ENCODE results near the gene RPL27A.
A peak's percentile ranks its signal among the peaks of the same experiment; 100 is the strongest.
"Not testable (repeated sequence)": the region's sequence is repeated elsewhere in the genome, so short reads cannot be mapped to it uniquely, and the experiment has no call there.

RPL27A gene

GRCh38 chr11:8682303-8683114 lies at the start of gene RPL27A, which contains the start of gene TRIM66:
Gene RPL27A (plus strand): TSS chr11:8682792. CDS start chr11:8682814, 22 bp downstream.
Gene TRIM66 (minus strand): TSS chr11:8682665. CDS start chr11:8672274, 10,391 bp downstream.
- peak; percentile 94 for FAIRE-seq
- DNase-seq (ENCODE audit: extremely low spot score, insufficient read length, low read depth) = peak; percentile 76

GRCh38 chr11:8634498-8634897 lies 48.1 kb upstream of the RPL27A start:
- DNase-seq (ENCODE audit: extremely low spot score, insufficient read length, low read depth) (no peak), FAIRE-seq (no peak)

- DNase-seq (ENCODE audit: extremely low spot score, insufficient read length, low read depth) (no peak), FAIRE-seq (no peak)
These were observed 46.5 kb upstream of the RPL27A start for GRCh38 chr11:8636127-8636526.

- DNase-seq (ENCODE audit: extremely low spot score, insufficient read length, low read depth) (no peak), FAIRE-seq (no peak)
These were observed 44.3 kb upstream of the RPL27A start for GRCh38 chr11:8638300-8638699.

GRCh38 chr11:8639655-8640054 lies 42.9 kb upstream of the RPL27A start:
- DNase-seq (ENCODE audit: extremely low spot score, insufficient read length, low read depth) = no peak
- FAIRE-seq = no peak

- DNase-seq (ENCODE audit: extremely low spot score, insufficient read length, low read depth) (no peak), FAIRE-seq (no peak)
These were observed 42.2 kb upstream of the RPL27A start for GRCh38 chr11:8640267-8640906.

- FAIRE-seq = no peak
- DNase-seq (ENCODE audit: extremely low spot score, insufficient read length, low read depth) = no peak
These were observed 41.3 kb upstream of the RPL27A start for GRCh38 chr11:8641332-8641731.

- FAIRE-seq (no peak), DNase-seq (ENCODE audit: extremely low spot score, insufficient read length, low read depth) (no peak)
These were observed 40.3 kb upstream of the RPL27A start for GRCh38 chr11:8642196-8642841.

- FAIRE-seq = no peak
- DNase-seq (ENCODE audit: extremely low spot score, insufficient read length, low read depth) = no peak
These were observed 35.7 kb upstream of the RPL27A start for GRCh38 chr11:8646873-8647272.

GRCh38 chr11:8649361-8649760 lies 33.2 kb upstream of the RPL27A start:
- FAIRE-seq (no peak), DNase-seq (ENCODE audit: extremely low spot score, insufficient read length, low read depth) (no peak)

- DNase-seq (ENCODE audit: extremely low spot score, insufficient read length, low read depth) = no peak
- no peak for FAIRE-seq
These were observed 32.1 kb upstream of the RPL27A start for GRCh38 chr11:8650401-8650990.

- FAIRE-seq = no peak
- no peak for DNase-seq (ENCODE audit: extremely low spot score, insufficient read length, low read depth)
These were observed 30.5 kb upstream of the RPL27A start for GRCh38 chr11:8652140-8652539.

- no peak for FAIRE-seq
- no peak for DNase-seq (ENCODE audit: extremely low spot score, insufficient read length, low read depth)
These were observed 28.1 kb upstream of the RPL27A start for GRCh38 chr11:8654503-8654902.

- DNase-seq (ENCODE audit: extremely low spot score, insufficient read length, low read depth) (no peak), FAIRE-seq (no peak)
These were observed 26.3 kb upstream of the RPL27A start for GRCh38 chr11:8656291-8656690.

GRCh38 chr11:8658321-8659057 lies 24.1 kb upstream of the RPL27A start:
- DNase-seq (ENCODE audit: extremely low spot score, insufficient read length, low read depth) (no peak), FAIRE-seq (no peak)

- FAIRE-seq = no peak
These were observed 21.4 kb upstream of the RPL27A start for GRCh38 chr11:8661001-8661795.

GRCh38 chr11:8665222-8665621 lies 17.4 kb upstream of the RPL27A start:
- FAIRE-seq (no peak), DNase-seq (ENCODE audit: extremely low spot score, insufficient read length, low read depth) (no peak)

More at GRCh38 chr11:8661001-8661795, 21.4 kb upstream of the RPL27A start:
- DNase-seq (ENCODE audit: extremely low spot score, insufficient read length, low read depth) = no peak

- FAIRE-seq = not testable (repeated sequence)
These were observed 12.5 kb upstream of the RPL27A start for GRCh38 chr11:8670081-8670480.

GRCh38 chr11:8671193-8671612 lies 11.4 kb upstream of the RPL27A start:
- DNase-seq (ENCODE audit: extremely low spot score, insufficient read length, low read depth) (no peak), FAIRE-seq (no peak)

More at GRCh38 chr11:8670081-8670480, 12.5 kb upstream of the RPL27A start:
- DNase-seq (ENCODE audit: extremely low spot score, insufficient read length, low read depth) = not testable (repeated sequence)

All from GM18507 (cell line).